HepG2 (cell line): Measurements from ENCODE around the gene KRT2. TPM values are rescaled to one million over a fixed set of nuclear protein-coding genes. Genes with fewer than 3 reads are reported as not detected.

Source experiments
- ATAC-seq: fragments of 200-7000 bp; cut with Tn5 transposase; 3 replicates; pipeline ENCODE4 v1.9.1; 2020; ENCODE audit warnings: mild to moderate bottlenecking, moderate library complexity
- BruUV-seq: library from RNA; stranded (reverse); fragments of 400-500 nt; replicated peaks from 2 replicates; lab custom pipeline; 2021; lab: Mats Ljungman, UMichigan
- CTCF ChIA-PET: fragments of 300-600 bp; formaldehyde crosslinking; extraction: SDS; loops from one replicate; lab custom pipeline; 2021; ENCODE audit warnings: low total read pairs, inconsistent platforms, low intra/inter-chr PET ratio; lab: Yijun Ruan, JAX
- POLR2A ChIA-PET: fragments of 350-600 bp; sonication (Branson Sonifier 250); formaldehyde crosslinking; loops from one replicate; lab custom pipeline; 2020; ENCODE audit warnings: antibody characterized with exemption, inconsistent platforms; lab: Yijun Ruan, JAX
- DNase-seq: peaks from one replicate; pipeline ENCODE4 v3.0.0-alpha.2; 2015; ENCODE audit warnings: low spot score
- FAIRE-seq: peaks from 3 replicates; lab custom pipeline; 2011; peaks lifted over from hg19 to GRCh38; lab: Jason Lieb, UNC
- H2AFZ ChIP-seq: one replicate; pipeline ENCODE4 v1.6.1; 2011; ENCODE audit warnings: low read length, inconsistent platforms
- H3K27ac ChIP-seq: fragments of 300-600 bp; 3 replicates; pipeline ENCODE4 v1.8.0; 2011; ENCODE audit warnings: mixed run types, mild to moderate bottlenecking, mixed read lengths, low read length, inconsistent platforms; ENCODE audit not compliant: insufficient read depth; ENCODE audit errors: extremely low read length
- H3K27me3 ChIP-seq, 2 experiments: fragments of 200-600 bp in 1 of 2; 2 replicates in 1 of 2; 3 replicates in 1 of 2; pipeline versions ENCODE4 v1.6.0 to v1.8.0; 2011; ENCODE audit warnings: low read length in 2 of 2, mild to moderate bottlenecking in 2 of 2, moderate library complexity in 2 of 2, inconsistent platforms in 1 of 2; ENCODE audit not compliant: insufficient read depth in 2 of 2, control insufficient read depth in 1 of 2
- H3K36me3 ChIP-seq, 2 experiments: fragments of 200-600 bp in 1 of 2; replicated peaks in 1 of 2; 2 replicates in 1 of 2; 3 replicates in 1 of 2; pipeline versions ENCODE4 v1.5.1 to v1.8.0; 2011; ENCODE audit warnings: low read length in 2 of 2, inconsistent platforms in 1 of 2; ENCODE audit not compliant: insufficient read depth in 2 of 2, control insufficient read depth in 1 of 2
- H3K4me1 ChIP-seq: 2 replicates; pipeline ENCODE4 v1.5.1; 2012; ENCODE audit warnings: low read length, inconsistent platforms; ENCODE audit not compliant: insufficient read depth
- H3K4me2 ChIP-seq: 2 replicates; pipeline ENCODE4 v1.6.0; 2011; ENCODE audit warnings: low read depth, low read length, inconsistent platforms
- H3K4me3 ChIP-seq, 3 experiments: fragments of 200-600 bp in 1 of 3; sonication (generic), shearing (Covaris generic) in 1 of 3; replicated peaks in 1 of 3; 2 replicates each; pipeline ENCODE4 v1.5.1; 2011 to 2016; ENCODE audit warnings: low read length in 3 of 3, inconsistent platforms in 2 of 3, low read depth in 2 of 3, mild to moderate bottlenecking in 2 of 3, control low read depth in 1 of 3, mixed read lengths in 1 of 3; ENCODE audit not compliant: insufficient read depth in 1 of 3
- H3K79me2 ChIP-seq: one replicate; pipeline ENCODE4 v1.6.1; 2011; ENCODE audit warnings: low read length, inconsistent platforms; ENCODE audit not compliant: insufficient read depth
- H3K9ac ChIP-seq: 2 replicates; pipeline ENCODE4 v1.6.0; 2011; ENCODE audit warnings: mild to moderate bottlenecking, low read depth, low read length, inconsistent platforms; ENCODE audit not compliant: insufficient read depth
- H3K9me3 ChIP-seq: 2 replicates; pipeline ENCODE4 v1.5.1; 2012; ENCODE audit warnings: mild to moderate bottlenecking, low read length
- H4K20me1 ChIP-seq: 2 replicates; pipeline ENCODE4 v1.6.0; 2011; ENCODE audit warnings: inconsistent platforms, mild to moderate bottlenecking, low read length, moderate library complexity; ENCODE audit not compliant: insufficient read depth
- NFYB ChIP-seq: sonication (generic); formaldehyde crosslinking; IDR thresholded peaks from 2 replicates; pipeline ENCODE4 v1.4.0; 2020; ENCODE audit warnings: missing genetic modification reagents
- in situ Hi-C: cut with HindIII; loops from 2 replicates; pipeline ENCODE4 v1.10.0; 2017; ENCODE audit warnings: low pct_unique_long_range_greater_than_20kb; ENCODE audit not compliant: extremely low pct_ligation_motif_present
- intact Hi-C: fragments of 100-400 bp; cut with micrococcal nuclease; formaldehyde crosslinking; loops from one replicate; pipeline ENCODE4 v1.10.0; 2022; ENCODE audit not compliant: unreplicated experiment
- polyA plus RNA-seq, 8 experiments: library from polyadenylated mRNA; depleted of rRNA in 3 of 8; stranded (reverse) in 7 of 8; unstranded in 1 of 8; fragments of >200 nt; fragmentation: Illumina TruSeq in 4 of 8; extraction: Trizol in 4 of 8; gene quantifications; 2 replicates each; pipeline versions ENCODE4 v1.2.1 to v1.2.3, GENCODE V29; 2011 to 2016; ENCODE audit warnings: low read depth in 4 of 8, missing spikeins in 1 of 8, mixed read lengths in 1 of 8; ENCODE audit not compliant: insufficient read depth in 1 of 8
- total RNA-seq, 5 experiments: library from RNA; depleted of rRNA; stranded (reverse); fragments of >200 nt; fragmentation: Illumina TruSeq; extraction: Trizol; gene quantifications; 2 replicates each; pipeline ENCODE4 v1.2.3, GENCODE V29; 2016; ENCODE audit warnings: low read depth in 1 of 5
- TF ChIP-seq, protein P1 (sequence below): sonication (generic); formaldehyde crosslinking; IDR thresholded peaks from one replicate; pipeline ENCODE4 v1.5.1; 2020; ENCODE audit warnings: mild to moderate bottlenecking, missing genetic modification reagents; ENCODE audit errors: not compliant biosample characterization

Gene KRT2
- total and polyA plus RNA-seq, 2 of the 13 experiments (the other 11 are each of a cell fraction or from before 2014, with no cell fraction given), result not detected

GRCh38 chr12:52604859-52605258 lies 47.2 kb downstream of the KRT2 start:
- FAIRE-seq, result no peak
- H3K9ac ChIP-seq, result no peak overlapping the region
- no peak for ATAC-seq
- no peaks in the 10 kb centered on the region for H4K20me1 ChIP-seq
- intact Hi-C loops, result no loop called here
- no peak overlapping the region for H3K4me2 ChIP-seq
- H3K79me2 ChIP-seq, result no peaks in the 10 kb centered on the region
- H3K27me3 ChIP-seq, result peaks cover 3 to 22% of the 10 kb centered on the region in 2 experiments; a peak in 4 of 5 replicates
- H3K27ac ChIP-seq, result no peak overlapping the region
- H3K9me3 ChIP-seq, result no peaks in the 10 kb centered on the region
- H3K4me3 ChIP-seq, result no peak overlapping the region
- H2AFZ ChIP-seq, result no peak overlapping the region
- H3K4me1 ChIP-seq, result no peaks in the 10 kb centered on the region
- TF ChIP-seq, protein P1, sequence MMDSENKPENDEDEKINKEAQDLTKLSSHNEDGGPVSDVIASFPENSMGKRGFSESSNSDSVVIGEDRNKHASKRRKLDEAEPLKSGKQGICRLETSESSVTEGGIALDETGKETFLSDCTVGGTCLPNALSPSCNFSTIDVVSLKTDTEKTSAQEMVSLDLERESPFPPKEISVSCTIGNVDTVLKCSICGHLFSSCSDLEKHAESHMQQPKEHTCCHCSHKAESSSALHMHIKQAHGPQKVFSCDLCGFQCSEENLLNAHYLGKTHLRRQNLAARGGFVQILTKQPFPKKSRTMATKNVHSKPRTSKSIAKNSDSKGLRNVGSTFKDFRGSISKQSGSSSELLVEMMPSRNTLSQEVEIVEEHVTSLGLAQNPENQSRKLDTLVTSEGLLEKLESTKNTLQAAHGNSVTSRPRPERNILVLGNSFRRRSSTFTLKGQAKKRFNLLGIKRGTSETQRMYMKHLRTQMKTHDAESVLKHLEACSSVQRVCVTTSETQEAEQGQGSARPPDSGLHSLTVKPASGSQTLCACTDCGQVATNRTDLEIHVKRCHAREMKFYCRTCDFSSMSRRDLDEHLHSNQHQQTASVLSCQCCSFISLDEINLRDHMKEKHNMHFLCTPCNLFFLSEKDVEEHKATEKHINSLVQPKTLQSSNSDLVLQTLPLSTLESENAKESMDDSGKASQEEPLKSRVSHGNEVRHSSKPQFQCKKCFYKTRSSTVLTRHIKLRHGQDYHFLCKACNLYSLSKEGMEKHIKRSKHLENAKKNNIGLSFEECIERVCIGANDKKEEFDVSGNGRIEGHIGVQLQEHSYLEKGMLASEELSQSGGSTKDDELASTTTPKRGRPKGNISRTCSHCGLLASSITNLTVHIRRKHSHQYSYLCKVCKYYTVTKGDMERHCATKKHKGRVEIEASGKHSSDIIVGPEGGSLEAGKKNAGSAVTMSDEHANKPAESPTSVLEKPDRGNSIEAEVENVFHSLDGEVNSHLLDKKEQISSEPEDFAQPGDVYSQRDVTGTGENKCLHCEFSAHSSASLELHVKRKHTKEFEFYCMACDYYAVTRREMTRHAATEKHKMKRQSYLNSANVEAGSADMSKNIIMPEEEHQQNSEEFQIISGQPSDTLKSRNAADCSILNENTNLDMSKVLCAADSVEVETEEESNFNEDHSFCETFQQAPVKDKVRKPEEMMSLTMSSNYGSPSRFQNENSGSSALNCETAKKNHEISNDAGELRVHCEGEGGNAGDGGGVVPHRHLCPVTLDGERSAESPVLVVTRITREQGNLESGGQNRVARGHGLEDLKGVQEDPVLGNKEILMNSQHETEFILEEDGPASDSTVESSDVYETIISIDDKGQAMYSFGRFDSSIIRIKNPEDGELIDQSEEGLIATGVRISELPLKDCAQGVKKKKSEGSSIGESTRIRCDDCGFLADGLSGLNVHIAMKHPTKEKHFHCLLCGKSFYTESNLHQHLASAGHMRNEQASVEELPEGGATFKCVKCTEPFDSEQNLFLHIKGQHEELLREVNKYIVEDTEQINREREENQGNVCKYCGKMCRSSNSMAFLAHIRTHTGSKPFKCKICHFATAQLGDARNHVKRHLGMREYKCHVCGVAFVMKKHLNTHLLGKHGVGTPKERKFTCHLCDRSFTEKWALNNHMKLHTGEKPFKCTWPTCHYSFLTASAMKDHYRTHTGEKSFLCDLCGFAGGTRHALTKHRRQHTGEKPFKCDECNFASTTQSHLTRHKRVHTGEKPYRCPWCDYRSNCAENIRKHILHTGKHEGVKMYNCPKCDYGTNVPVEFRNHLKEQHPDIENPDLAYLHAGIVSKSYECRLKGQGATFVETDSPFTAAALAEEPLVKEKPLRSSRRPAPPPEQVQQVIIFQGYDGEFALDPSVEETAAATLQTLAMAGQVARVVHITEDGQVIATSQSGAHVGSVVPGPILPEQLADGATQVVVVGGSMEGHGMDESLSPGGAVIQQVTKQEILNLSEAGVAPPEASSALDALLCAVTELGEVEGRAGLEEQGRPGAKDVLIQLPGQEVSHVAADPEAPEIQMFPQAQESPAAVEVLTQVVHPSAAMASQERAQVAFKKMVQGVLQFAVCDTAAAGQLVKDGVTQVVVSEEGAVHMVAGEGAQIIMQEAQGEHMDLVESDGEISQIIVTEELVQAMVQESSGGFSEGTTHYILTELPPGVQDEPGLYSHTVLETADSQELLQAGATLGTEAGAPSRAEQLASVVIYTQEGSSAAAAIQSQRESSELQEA (CRISPR knock-in tag), result no peak
- TF ChIP-seq NFYB (CRISPR knock-in tag), result 0 out of 2 replicates have a peak, but pooled peaks have one; percentile 22
- no peak for DNase-seq
- H3K36me3 ChIP-seq, result no peaks in the 10 kb centered on the region
- in situ Hi-C loops, result no loop called here
- no TSS peak for BruUV-seq
- ChIA-PET CTCF (no interaction called here), POLR2A (no interaction called here)
